Neural cell (in vitro differentiated cells): ENCODE measurements around the gene NDUFS7.

Experiments used
- EP300 ChIP-seq: fragments of 450-650 bp; conservative IDR thresholded peaks from 2 replicates; pipeline ENCODE4 v1.6.1; 2014; ENCODE audit warnings: antibody characterized with exemption, mild to moderate bottlenecking, moderate library complexity; ENCODE audit not compliant: poor library complexity, severe bottlenecking
- POLR2AphosphoS5 ChIP-seq: IDR thresholded peaks from 2 replicates; pipeline ENCODE4 v1.6.1; 2012
- TAF1 ChIP-seq: IDR thresholded peaks from 2 replicates; pipeline ENCODE4 v1.6.1; 2012; ENCODE audit warnings: low read depth
- TF ChIP-seq, protein P1 (sequence below): fragments of 450-650 bp; IDR thresholded peaks from 2 replicates; pipeline ENCODE4 v1.5.1; 2014; ENCODE audit warnings: antibody characterized with exemption, mild to moderate bottlenecking, moderate library complexity; ENCODE audit not compliant: poor library complexity, severe bottlenecking

DNA sequence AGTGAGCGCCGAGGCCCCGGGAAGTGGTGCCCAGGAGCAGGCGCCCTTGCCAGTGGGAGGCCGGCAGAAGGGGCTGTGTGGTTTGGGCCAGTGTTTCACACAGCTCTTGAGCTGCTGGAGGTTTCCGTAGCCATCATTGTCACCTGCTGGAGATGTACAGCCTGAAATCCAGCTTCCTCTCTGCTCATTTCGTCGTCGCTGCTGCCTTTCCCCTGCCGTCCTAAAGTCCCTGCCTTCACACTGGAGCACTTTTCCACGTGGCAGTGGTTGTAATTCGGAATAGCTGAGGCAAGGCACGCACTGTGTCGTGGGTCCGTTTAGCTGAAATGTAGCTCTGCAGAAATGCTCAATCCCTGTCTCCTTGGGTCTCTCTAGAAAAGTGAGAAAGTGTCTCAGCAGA, 36.9 kb downstream of the NDUFS7 start:
- no peak for TF ChIP-seq TAF1
- TF ChIP-seq, protein P1, sequence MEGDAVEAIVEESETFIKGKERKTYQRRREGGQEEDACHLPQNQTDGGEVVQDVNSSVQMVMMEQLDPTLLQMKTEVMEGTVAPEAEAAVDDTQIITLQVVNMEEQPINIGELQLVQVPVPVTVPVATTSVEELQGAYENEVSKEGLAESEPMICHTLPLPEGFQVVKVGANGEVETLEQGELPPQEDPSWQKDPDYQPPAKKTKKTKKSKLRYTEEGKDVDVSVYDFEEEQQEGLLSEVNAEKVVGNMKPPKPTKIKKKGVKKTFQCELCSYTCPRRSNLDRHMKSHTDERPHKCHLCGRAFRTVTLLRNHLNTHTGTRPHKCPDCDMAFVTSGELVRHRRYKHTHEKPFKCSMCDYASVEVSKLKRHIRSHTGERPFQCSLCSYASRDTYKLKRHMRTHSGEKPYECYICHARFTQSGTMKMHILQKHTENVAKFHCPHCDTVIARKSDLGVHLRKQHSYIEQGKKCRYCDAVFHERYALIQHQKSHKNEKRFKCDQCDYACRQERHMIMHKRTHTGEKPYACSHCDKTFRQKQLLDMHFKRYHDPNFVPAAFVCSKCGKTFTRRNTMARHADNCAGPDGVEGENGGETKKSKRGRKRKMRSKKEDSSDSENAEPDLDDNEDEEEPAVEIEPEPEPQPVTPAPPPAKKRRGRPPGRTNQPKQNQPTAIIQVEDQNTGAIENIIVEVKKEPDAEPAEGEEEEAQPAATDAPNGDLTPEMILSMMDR: no peak
- no peak for TF ChIP-seq EP300
- TF ChIP-seq POLR2AphosphoS5: no peak
